ENCODE results near the gene COMMD7.
"Not testable (repeated sequence)": the region's sequence is repeated elsewhere in the genome, so short reads cannot be mapped to it uniquely, and the experiment has no call there.

The COMMD7 gene

GRCh38 chr20:32761417-32761830, 18.2 kb upstream of the COMMD7 start:
- TF ChIP-seq GATA1 (IDR thresholded peaks at IDR 0.05; ENCODE audit: low read depth, low read length) (no peak), POLR2A (IDR thresholded peaks at IDR 0.05; ENCODE audit: low read length) (no peak)
- no peak for DNase-seq

GRCh38 chr20:32756156-32756555, 12.9 kb upstream of the COMMD7 start:
- DNase-seq = no peak
- no peak for TF ChIP-seq GATA1 (IDR thresholded peaks at IDR 0.05; ENCODE audit: low read depth, low read length)
- TF ChIP-seq POLR2A (IDR thresholded peaks at IDR 0.05; ENCODE audit: low read length) = no peak

- no peak for DNase-seq
- TF ChIP-seq GATA1 (IDR thresholded peaks at IDR 0.05; ENCODE audit: low read depth, low read length) (no peak), POLR2A (IDR thresholded peaks at IDR 0.05; ENCODE audit: low read length) (no peak)
These were observed 10.5 kb upstream of the COMMD7 start for GRCh38 chr20:32753731-32754130.

- DNase-seq = peak; percentile 74 to 92
- TF ChIP-seq POLR2A (IDR thresholded peaks at IDR 0.05; ENCODE audit: low read length) (no peak), GATA1 (IDR thresholded peaks at IDR 0.05; ENCODE audit: low read depth, low read length) (peak; percentile 17)
These were observed 9.4 kb upstream of the COMMD7 start for GRCh38 chr20:32752458-32753250.

GRCh38 chr20:32751702-32752457, 8.6 kb upstream of the COMMD7 start:
- TF ChIP-seq GATA1 (IDR thresholded peaks at IDR 0.05; ENCODE audit: low read depth, low read length) (no peak), POLR2A (IDR thresholded peaks at IDR 0.05; ENCODE audit: low read length) (no peak)
- DNase-seq = no peak

- DNase-seq = peak; percentile 7 to 8
- TF ChIP-seq POLR2A (IDR thresholded peaks at IDR 0.05; ENCODE audit: low read length) (no peak), GATA1 (IDR thresholded peaks at IDR 0.05; ENCODE audit: low read depth, low read length) (no peak)
These were observed 8.0 kb upstream of the COMMD7 start for GRCh38 chr20:32751293-32751692.

GRCh38 chr20:32749914-32750637, 6.8 kb upstream of the COMMD7 start:
- TF ChIP-seq POLR2A (IDR thresholded peaks at IDR 0.05; ENCODE audit: low read length) (no peak), GATA1 (IDR thresholded peaks at IDR 0.05; ENCODE audit: low read depth, low read length) (no peak)
- no peak for DNase-seq

GRCh38 chr20:32742322-32743236, 688 bp downstream of the COMMD7 start:
- no peak for DNase-seq

GRCh38 chr20:32741151-32741550, 2.1 kb downstream of the COMMD7 start:
- no peak for DNase-seq
- TF ChIP-seq POLR2A (IDR thresholded peaks at IDR 0.05; ENCODE audit: low read length) (no peak), GATA1 (IDR thresholded peaks at IDR 0.05; ENCODE audit: low read depth, low read length) (no peak)

More at GRCh38 chr20:32742322-32743236, 688 bp downstream of the COMMD7 start:
- TF ChIP-seq POLR2A (IDR thresholded peaks at IDR 0.05; ENCODE audit: low read length) = no peak
- no peak for TF ChIP-seq GATA1 (IDR thresholded peaks at IDR 0.05; ENCODE audit: low read depth, low read length)

- TF ChIP-seq GATA1 (IDR thresholded peaks at IDR 0.05; ENCODE audit: low read depth, low read length) = no peak
- no peak for TF ChIP-seq POLR2A (IDR thresholded peaks at IDR 0.05; ENCODE audit: low read length)
- no peak for DNase-seq
These were observed 5.7 kb downstream of the COMMD7 start for GRCh38 chr20:32737371-32738223.

GRCh38 chr20:32731882-32732266, 11.4 kb downstream of the COMMD7 start:
- DNase-seq = no peak
- TF ChIP-seq POLR2A (IDR thresholded peaks at IDR 0.05; ENCODE audit: low read length) = no peak
- no peak for TF ChIP-seq GATA1 (IDR thresholded peaks at IDR 0.05; ENCODE audit: low read depth, low read length)

GRCh38 chr20:32729334-32729733, 13.9 kb downstream of the COMMD7 start:
- not testable (repeated sequence) for DNase-seq

GRCh38 chr20:32728435-32728834, 14.8 kb downstream of the COMMD7 start:
- DNase-seq = not testable (repeated sequence)
